DMS 273 (cell line): ENCODE data around the gene ZDHHC24.

Experiments used
- DNase-seq: peaks from one replicate; lab custom pipeline; 2025; ENCODE audit not compliant: unreplicated experiment; lab: John Stamatoyannopoulos, UW

The ZDHHC24 gene

GRCh38 chr11:66473608-66474515, 72.0 kb downstream of the ZDHHC24 start:
- DNase-seq, result no peak

GRCh38 chr11:66473167-66473566, 72.7 kb downstream of the ZDHHC24 start:
- DNase-seq, result no peak

- DNase-seq, result no peak
Observed at GRCh38 chr11:66472054-66472453, 73.8 kb downstream of the ZDHHC24 start.

- no peak for DNase-seq
Observed at GRCh38 chr11:66471142-66471541, 74.7 kb downstream of the ZDHHC24 start.
